Left renal cortex interstitium (tissue), 4 donors: ENCODE measurements around the gene L1CAM. TPM values are rescaled to one million over a fixed set of nuclear protein-coding genes. Genes with fewer than 3 reads are reported as not detected.
"Not testable (repeated sequence)": the region's sequence is repeated elsewhere in the genome, so short reads cannot be mapped to it uniquely, and the experiment has no call there.

ENCODE experiments used
- DNase-seq, 4 donors: peaks; one replicate each; pipeline ENCODE4 v3.0.0-alpha.2; 2013; ENCODE audit warnings: low read depth in 4 of 4, low spot score in 2 of 4, missing footprints in 1 of 4
- polyA plus RNA-seq, 4 donors: library from polyadenylated mRNA; unstranded; fragments of 120-200 nt; gene quantifications; one replicate each; pipeline ENCODE4 v1.2.1, GENCODE V29; 2013; ENCODE audit not compliant: insufficient read length in 4 of 4

The L1CAM gene
- polyA plus RNA-seq, 4 donors = 44.5 to 68.5 (median 54.5) TPM

- DNase-seq = no peak
Observed at GRCh38 chrX:153844509-153845082, 41.4 kb downstream of the L1CAM start.

- DNase-seq = no peak
Observed at GRCh38 chrX:153836921-153837320, 49.1 kb downstream of the L1CAM start.

- no peak for DNase-seq
Observed at GRCh38 chrX:153832728-153833127, 53.2 kb downstream of the L1CAM start.

- DNase-seq = no peak
Observed at GRCh38 chrX:153831429-153832150, 54.4 kb downstream of the L1CAM start.

- no peak for DNase-seq
Observed at GRCh38 chrX:153830640-153831428, 55.1 kb downstream of the L1CAM start.

- DNase-seq = no peak
Observed at GRCh38 chrX:153829799-153830639, 56.0 kb downstream of the L1CAM start, which contains the start of gene PDZD4. Gene PDZD4 (minus strand): TSS chrX:153830544. CDS start chrX:153830298, 246 bp downstream.

GRCh38 chrX:153829549-153829798 is 56.5 kb downstream of the L1CAM start:
- no peak for DNase-seq

GRCh38 chrX:153828723-153829548 is 57.0 kb downstream of the L1CAM start:
- DNase-seq = no peak

GRCh38 chrX:153828308-153828707 is 57.7 kb downstream of the L1CAM start:
- DNase-seq = no peak

- DNase-seq = no peak
Observed at GRCh38 chrX:153827903-153828302, 58.1 kb downstream of the L1CAM start.

- DNase-seq = no peak
Observed at GRCh38 chrX:153827016-153827415, 59.0 kb downstream of the L1CAM start.

GRCh38 chrX:153825042-153825441 is 60.9 kb downstream of the L1CAM start:
- no peak for DNase-seq

- DNase-seq = no peak
Observed at GRCh38 chrX:153824348-153824747, 61.6 kb downstream of the L1CAM start.

- no peak for DNase-seq
Observed at GRCh38 chrX:153821066-153821465, 64.9 kb downstream of the L1CAM start.

- no peak for DNase-seq
Observed at GRCh38 chrX:153820601-153821000, 65.4 kb downstream of the L1CAM start.

GRCh38 chrX:153819384-153820040 is 66.5 kb downstream of the L1CAM start:
- DNase-seq = no peak

GRCh38 chrX:153818571-153819383 is 67.2 kb downstream of the L1CAM start:
- no peak for DNase-seq

- not testable (repeated sequence) for DNase-seq
Observed at GRCh38 chrX:153818064-153818463, 67.9 kb downstream of the L1CAM start.
